Rectal smooth muscle tissue (tissue), 1 donor: Measurements from ENCODE around the gene NAV2.

Experiments used
- H3K27ac ChIP-seq: one replicate; pipeline ENCODE4 v1.7.0; 2013; ENCODE audit warnings: low read depth, low read length, inconsistent platforms
- H3K27me3 ChIP-seq: one replicate; pipeline ENCODE4 v1.7.0; 2013; ENCODE audit warnings: low read length; ENCODE audit not compliant: control insufficient read depth, insufficient read depth
- H3K36me3 ChIP-seq: one replicate; pipeline ENCODE4 v1.7.0; 2013; ENCODE audit warnings: low read length; ENCODE audit not compliant: control insufficient read depth, insufficient read depth
- H3K4me1 ChIP-seq: one replicate; pipeline ENCODE4 v1.7.0; 2013; ENCODE audit warnings: low read length; ENCODE audit not compliant: control insufficient read depth, insufficient read depth
- H3K4me3 ChIP-seq: one replicate; pipeline ENCODE4 v1.7.0; 2013; ENCODE audit warnings: low read length
- H3K9ac ChIP-seq: one replicate; pipeline ENCODE4 v1.7.0; 2013; ENCODE audit warnings: low read length

Gene NAV2

DNA sequence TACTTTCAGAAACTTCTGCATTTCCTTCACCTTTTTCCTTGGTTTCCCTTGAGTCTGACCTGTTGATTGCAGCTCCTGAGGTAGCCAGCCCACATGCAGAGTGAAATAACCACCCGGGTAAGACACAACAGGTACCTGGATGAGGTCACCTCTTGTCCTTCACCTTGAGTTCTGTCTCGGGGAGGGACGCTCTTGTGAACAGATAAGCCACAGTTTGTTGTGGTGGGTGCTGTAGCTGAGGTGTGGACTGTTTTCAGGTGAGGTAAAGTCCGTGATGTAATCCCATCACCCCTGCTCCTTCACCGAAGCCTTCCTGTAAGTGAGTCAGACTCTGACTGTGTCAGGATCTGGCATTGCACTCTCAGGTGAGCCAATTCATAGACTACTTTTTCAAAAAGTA, 183.1 kb downstream of the NAV2 start:
- H3K4me1 ChIP-seq: peaks cover 3% of the 10 kb centered on the region
- H3K36me3 ChIP-seq: no peaks in the 10 kb centered on the region
- no peaks in the 10 kb centered on the region for H3K27me3 ChIP-seq
- no peak overlapping the region for H3K9ac ChIP-seq
- H3K4me3 ChIP-seq: no peak overlapping the region
- H3K27ac ChIP-seq: no peak overlapping the region

DNA sequence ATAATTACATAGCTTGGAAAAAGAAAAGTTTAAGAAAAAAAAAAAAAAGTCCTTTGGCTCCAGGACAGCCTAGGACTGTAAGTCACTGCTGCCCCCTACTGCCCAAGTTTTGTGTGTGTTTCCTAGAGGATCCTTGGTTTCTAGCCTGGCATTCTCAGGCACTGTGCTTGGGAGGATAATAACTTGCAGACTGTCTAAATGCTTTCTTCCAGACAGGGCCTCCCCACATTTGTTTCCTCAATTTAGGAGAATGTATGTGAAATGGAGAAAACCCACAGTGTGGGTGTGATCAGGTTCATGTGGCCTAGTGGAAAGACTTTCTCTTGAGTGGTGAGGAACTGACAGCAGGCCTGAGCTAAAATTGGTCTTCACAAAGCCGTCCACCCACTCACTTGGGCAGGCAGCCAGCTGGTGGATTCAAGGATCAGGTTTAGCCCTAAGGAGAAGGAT, 191.0 kb downstream of the NAV2 start:
- Histone ChIP-seq H3K4me3 (no peak overlapping the region), H3K27me3 (no peaks in the 10 kb centered on the region), H3K27ac (no peak overlapping the region), H3K36me3 (no peaks in the 10 kb centered on the region), H3K9ac (no peak overlapping the region), H3K4me1 (peaks cover 18% of the 10 kb centered on the region)

- Histone ChIP-seq H3K27me3 (no peaks in the 10 kb centered on the region), H3K36me3 (no peaks in the 10 kb centered on the region), H3K27ac (peak overlapping the region; percentile 48), H3K4me3 (no peak overlapping the region), H3K4me1 (peaks cover 16% of the 10 kb centered on the region), H3K9ac (no peak overlapping the region)
Observed at GRCh38 chr11:19905280-19905853, 192.7 kb downstream of the NAV2 start.

DNA sequence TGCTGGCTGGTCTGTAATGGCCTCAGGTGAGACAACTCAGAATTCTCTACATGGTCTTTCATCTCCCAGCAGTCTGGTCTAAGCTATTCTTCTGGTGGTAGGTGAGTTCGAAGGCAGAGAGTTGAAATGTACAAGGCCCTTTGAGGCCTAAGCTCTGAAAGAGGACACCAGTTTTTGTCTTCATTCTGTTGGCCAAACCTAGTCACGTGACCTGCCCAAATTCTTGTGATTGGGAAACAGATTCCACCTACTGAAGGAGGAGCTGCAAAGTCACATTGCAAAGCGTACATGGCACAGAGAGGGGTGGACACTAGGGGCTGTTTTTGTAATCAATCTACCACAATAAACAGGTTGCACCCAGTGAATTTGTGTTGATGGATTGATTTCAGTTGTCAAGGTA, 193.5 kb downstream of the NAV2 start:
- Histone ChIP-seq H3K36me3 (no peaks in the 10 kb centered on the region), H3K4me1 (peaks cover 15% of the 10 kb centered on the region), H3K27me3 (no peaks in the 10 kb centered on the region), H3K4me3 (no peak overlapping the region), H3K27ac (peak overlapping the region; percentile 48), H3K9ac (no peak overlapping the region)

GRCh38 chr11:19907008-19907579, 194.5 kb downstream of the NAV2 start:
- no peaks in the 10 kb centered on the region for H3K27me3 ChIP-seq
- H3K9ac ChIP-seq: no peak overlapping the region
- no peaks in the 10 kb centered on the region for H3K36me3 ChIP-seq
- H3K27ac ChIP-seq: no peak overlapping the region
- H3K4me3 ChIP-seq: no peak overlapping the region
- peaks cover 17% of the 10 kb centered on the region for H3K4me1 ChIP-seq

- peaks cover 21% of the 10 kb centered on the region for H3K4me1 ChIP-seq
- H3K36me3 ChIP-seq: no peaks in the 10 kb centered on the region
- H3K4me3 ChIP-seq: no peak overlapping the region
- no peaks in the 10 kb centered on the region for H3K27me3 ChIP-seq
- peak overlapping the region; percentile 18 for H3K27ac ChIP-seq
- H3K9ac ChIP-seq: no peak overlapping the region
Observed at GRCh38 chr11:19907839-19908238, 195.2 kb downstream of the NAV2 start.

DNA sequence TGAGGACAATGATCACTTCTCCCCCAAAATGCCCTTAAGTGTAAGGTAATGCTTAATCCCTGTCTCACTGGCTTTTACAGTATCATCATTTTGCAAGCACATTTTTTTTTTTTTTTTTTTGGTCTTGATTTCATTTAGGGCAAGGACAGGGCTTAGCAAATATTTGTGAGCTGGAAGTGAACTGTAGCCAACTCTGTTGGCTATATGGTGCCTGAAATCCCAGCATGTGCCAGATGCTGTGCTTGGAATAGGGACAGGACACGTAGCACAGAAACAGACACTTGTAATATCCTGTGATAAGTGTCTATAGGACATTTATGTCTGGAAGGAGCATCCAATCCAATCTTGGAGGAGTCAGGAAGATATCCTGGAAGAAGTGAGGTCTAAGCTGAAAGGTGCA, 198.3 kb downstream of the NAV2 start:
- Histone ChIP-seq H3K4me1 (peaks cover 22% of the 10 kb centered on the region), H3K36me3 (no peaks in the 10 kb centered on the region), H3K27ac (peak overlapping the region; percentile 23), H3K9ac (no peak overlapping the region), H3K4me3 (no peak overlapping the region), H3K27me3 (no peaks in the 10 kb centered on the region)

DNA sequence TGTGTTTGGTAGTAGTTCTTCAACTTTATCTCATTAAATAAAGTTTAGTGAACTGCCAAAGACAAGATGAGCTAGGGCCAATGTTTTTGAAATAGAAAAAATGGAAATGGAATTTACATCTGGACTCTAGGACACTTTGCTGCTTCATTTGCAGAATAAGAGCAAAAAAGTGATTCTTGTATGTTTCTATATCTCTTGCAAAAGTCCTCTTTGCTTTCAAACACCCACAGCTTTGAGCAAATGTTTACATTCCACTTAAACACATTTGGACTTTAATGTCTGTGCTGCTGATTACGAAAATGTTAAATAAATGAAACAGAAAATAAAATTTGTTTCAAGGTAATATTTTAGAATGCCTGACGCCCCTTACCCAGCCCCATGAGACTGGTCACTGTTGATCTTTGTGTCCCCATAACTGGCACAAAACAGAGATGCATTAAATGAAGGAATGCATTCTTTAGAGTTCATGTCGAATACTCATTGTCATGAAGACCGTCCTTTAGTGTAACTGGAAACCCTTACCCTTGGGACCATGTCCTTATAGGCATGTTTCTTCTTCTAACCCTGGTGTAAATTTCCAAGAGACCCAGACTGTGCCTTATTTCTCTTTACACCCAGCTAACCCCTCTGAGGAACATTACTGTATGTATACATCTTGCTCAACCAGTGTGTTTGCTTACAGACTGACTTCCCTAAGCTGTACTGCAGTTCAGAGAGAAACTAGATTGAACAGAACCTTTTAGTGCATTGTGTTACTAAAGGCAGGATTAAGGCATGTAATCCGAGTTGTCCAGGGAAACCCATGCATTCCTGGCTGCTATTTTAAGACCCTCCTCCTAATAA, 199.7 kb downstream of the NAV2 start:
- no peak overlapping the region for H3K27ac ChIP-seq
- no peaks in the 10 kb centered on the region for H3K27me3 ChIP-seq
- H3K4me1 ChIP-seq: peaks cover 22% of the 10 kb centered on the region
- no peak overlapping the region for H3K9ac ChIP-seq
- no peaks in the 10 kb centered on the region for H3K36me3 ChIP-seq
- H3K4me3 ChIP-seq: no peak overlapping the region

DNA sequence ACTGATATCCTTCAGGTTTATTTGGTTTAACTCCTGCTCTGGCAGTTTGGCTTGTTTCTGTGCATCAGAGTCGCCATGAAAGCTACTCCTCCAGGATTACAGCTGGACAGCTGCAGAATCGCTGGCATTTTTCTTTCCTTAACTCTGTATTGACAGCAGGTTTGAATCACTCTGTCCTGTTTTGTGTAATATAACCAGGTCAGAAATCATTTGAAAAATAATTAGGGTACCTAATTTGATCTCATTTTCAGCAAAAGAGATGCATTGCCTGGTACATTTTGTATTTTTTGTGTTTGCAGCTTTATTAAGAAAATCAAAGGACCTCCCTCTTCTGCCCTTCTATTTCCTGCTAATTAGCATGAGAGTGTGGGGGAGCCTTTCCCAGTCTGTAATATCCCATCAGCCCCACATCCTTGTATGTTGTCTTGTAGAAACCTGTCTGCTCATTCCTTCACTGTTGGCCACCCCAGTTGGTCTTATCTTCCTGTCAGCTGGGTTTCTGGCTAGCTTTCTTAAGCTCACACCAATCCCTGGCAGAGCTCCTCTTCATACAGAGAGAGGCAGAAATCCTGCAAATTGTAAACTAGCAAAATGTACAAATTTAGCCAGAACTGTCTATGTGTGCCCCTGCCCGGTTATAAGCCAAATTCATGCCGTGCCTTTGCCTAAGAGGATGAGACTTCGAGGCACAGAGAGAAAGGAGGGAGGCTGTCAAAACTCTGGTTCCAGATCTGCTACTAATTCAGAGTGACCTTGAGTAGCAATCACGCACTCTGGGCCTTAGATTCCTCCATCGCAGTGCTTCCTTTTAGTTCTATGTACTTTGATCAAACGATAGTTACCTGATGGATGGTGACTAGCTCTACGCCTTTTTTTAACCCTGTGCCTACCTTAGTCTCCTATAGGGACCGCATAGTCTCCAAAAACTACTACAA, 200.6 kb downstream of the NAV2 start:
- Histone ChIP-seq H3K27me3 (no peaks in the 10 kb centered on the region), H3K27ac (no peak overlapping the region)

DNA sequence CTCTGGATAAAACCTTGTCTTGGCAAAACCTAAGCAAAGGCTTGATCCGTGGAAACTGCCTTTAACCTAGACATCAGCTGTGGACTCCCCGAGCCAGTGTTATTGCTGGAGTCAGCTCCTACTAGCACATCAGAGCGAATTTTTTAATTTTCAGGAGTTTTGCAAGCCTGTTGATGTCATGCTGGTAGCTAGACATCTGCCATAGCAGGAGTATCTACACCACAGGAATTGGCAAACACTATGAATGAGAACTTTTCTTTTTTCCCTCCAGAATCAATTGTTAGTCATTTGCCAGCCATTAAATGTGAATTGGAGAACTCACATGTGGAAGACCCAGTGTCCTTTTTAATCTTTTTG, 201.2 kb downstream of the NAV2 start:
- Histone ChIP-seq H3K9ac (no peak overlapping the region), H3K4me3 (no peak overlapping the region), H3K27ac (no peak overlapping the region)

More for the DNA sequence above, 200.6 kb downstream of the NAV2 start:
- H3K4me3 ChIP-seq: no peak overlapping the region
- peaks cover 15% of the 10 kb centered on the region for H3K4me1 ChIP-seq
- no peak overlapping the region for H3K9ac ChIP-seq
- H3K36me3 ChIP-seq: no peaks in the 10 kb centered on the region

GRCh38 chr11:19915808-19916207, 203.2 kb downstream of the NAV2 start:
- Histone ChIP-seq H3K27ac (no peak overlapping the region), H3K4me1 (peaks cover 24% of the 10 kb centered on the region), H3K27me3 (no peaks in the 10 kb centered on the region), H3K4me3 (no peak overlapping the region), H3K36me3 (no peaks in the 10 kb centered on the region), H3K9ac (no peak overlapping the region)

More for the DNA sequence above, 201.2 kb downstream of the NAV2 start:
- H3K36me3 ChIP-seq: no peaks in the 10 kb centered on the region
- H3K27me3 ChIP-seq: no peaks in the 10 kb centered on the region
- peaks cover 17% of the 10 kb centered on the region for H3K4me1 ChIP-seq

DNA sequence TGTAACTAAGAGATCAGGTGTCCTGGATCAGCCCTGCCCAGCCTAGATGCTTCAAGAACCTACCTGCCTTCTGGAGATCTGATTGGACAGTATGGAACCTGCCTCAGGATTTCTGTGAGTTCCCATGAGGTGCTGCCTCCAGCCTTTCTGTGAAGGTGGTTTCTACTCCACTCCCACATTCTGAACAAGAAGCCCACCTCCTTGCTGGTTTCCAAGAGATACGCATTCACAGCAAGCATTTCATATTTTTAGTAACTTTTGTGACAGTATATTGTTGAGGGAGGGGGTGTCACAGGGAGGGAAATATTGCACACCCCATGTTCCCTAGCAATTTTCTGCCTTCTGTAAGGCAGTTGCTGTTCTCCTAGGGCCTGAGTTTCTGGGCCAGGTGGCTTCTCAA, 204.4 kb downstream of the NAV2 start:
- no peaks in the 10 kb centered on the region for H3K27me3 ChIP-seq
- no peak overlapping the region for H3K27ac ChIP-seq
- H3K9ac ChIP-seq: no peak overlapping the region
- no peaks in the 10 kb centered on the region for H3K36me3 ChIP-seq
- no peak overlapping the region for H3K4me3 ChIP-seq
- peaks cover 26% of the 10 kb centered on the region for H3K4me1 ChIP-seq
